Aorta (tissue), 5 donors: Measurements from ENCODE around the gene BMF. TPM values are rescaled to one million over a fixed set of nuclear protein-coding genes. Genes with fewer than 3 reads are reported as not detected.
A peak's percentile ranks its signal among the peaks of the same experiment; 100 is the strongest.

ENCODE experiments used
- ATAC-seq: fragments of 200-7000 bp; cut with Tn5 transposase; one replicate; pipeline ENCODE4 v1.9.1; 2022; ENCODE audit warnings: moderate library complexity; ENCODE audit not compliant: low FRiP score
- DNase-seq, 2 donors: peaks; one replicate each; pipeline ENCODE4 v3.0.0-alpha.2; 2020
- H3K27ac ChIP-seq, 2 donors: one replicate each; pipeline ENCODE4 v1.5.1; 2013; ENCODE audit warnings: low read length in 2 of 2, mild to moderate bottlenecking in 2 of 2, moderate library complexity in 2 of 2, control low read depth in 1 of 2, inconsistent platforms in 1 of 2, low read depth in 1 of 2
- H3K27me3 ChIP-seq, 2 donors: one replicate each; pipeline ENCODE4 v1.6.1; 2013; ENCODE audit warnings: control low read depth in 1 of 2, low read length in 1 of 2, mild to moderate bottlenecking in 1 of 2, moderate library complexity in 1 of 2; ENCODE audit not compliant: insufficient read depth in 2 of 2, control insufficient read depth in 1 of 2
- H3K36me3 ChIP-seq, 2 donors: one replicate each; pipeline ENCODE4 v1.6.1; 2013; ENCODE audit warnings: control low read depth in 1 of 2, low read length in 1 of 2, mild to moderate bottlenecking in 1 of 2; ENCODE audit not compliant: insufficient read depth in 2 of 2, control insufficient read depth in 1 of 2
- H3K4me1 ChIP-seq, 2 donors: one replicate each; pipeline ENCODE4 v1.6.1; 2013; ENCODE audit warnings: low read length in 2 of 2, control low read depth in 1 of 2, mild to moderate bottlenecking in 1 of 2, moderate library complexity in 1 of 2; ENCODE audit not compliant: insufficient read depth in 2 of 2, control insufficient read depth in 1 of 2
- H3K4me3 ChIP-seq, 2 donors: one replicate each; pipeline ENCODE4 v1.5.1; 2013; ENCODE audit warnings: low read length in 2 of 2, control low read depth in 1 of 2, mild to moderate bottlenecking in 1 of 2
- H3K9me3 ChIP-seq: one replicate; pipeline ENCODE4 v1.6.1; 2013; ENCODE audit warnings: mild to moderate bottlenecking, low read length; ENCODE audit not compliant: control insufficient read depth
- WGBS, 2 donors: extraction: QIAGEN DNeasy Blood & Tissue Kit; methylation state at CpG; one replicate each; pipeline ENCODE4 v1.1.7; 2013; 5-methylcytosine and 5-hydroxymethylcytosine counted together
- intact Hi-C, 2 donors: fragments of 100-400 bp; cut with DNase I; formaldehyde crosslinking; loops; one replicate each; pipeline versions ENCODE4 v1.14.2 to v1.15.0; 2022
- polyA plus RNA-seq, 2 donors: library from polyadenylated mRNA; stranded (reverse); fragments of 200-250 nt; gene quantifications; one replicate each; pipeline ENCODE4 v1.2.3, GENCODE V29; 2013
- total RNA-seq, 2 donors: library from RNA; stranded (reverse); fragmentation: NEBNext Ultra II Directional; extraction: Animal tissue kit (Norgen Biotek cat#: 25700); gene quantifications; one replicate each; pipeline ENCODE4 v1.2.1, GENCODE V29; 2021
- donor health status: healthy with polysubstance abuse.
- donor health status: Bipolar disorder and iron deficiency.
- donor health status: DM: no; HTN: no; CAD: no.
- donor health status: DM: no; HTN: no; CAD: no.
- donor health status: DM: yes; HTN: yes; CAD: no.

The BMF gene
- total and polyA plus RNA-seq, 4 donors = 4.3 to 17.3 (median 5.8) TPM

DNA sequence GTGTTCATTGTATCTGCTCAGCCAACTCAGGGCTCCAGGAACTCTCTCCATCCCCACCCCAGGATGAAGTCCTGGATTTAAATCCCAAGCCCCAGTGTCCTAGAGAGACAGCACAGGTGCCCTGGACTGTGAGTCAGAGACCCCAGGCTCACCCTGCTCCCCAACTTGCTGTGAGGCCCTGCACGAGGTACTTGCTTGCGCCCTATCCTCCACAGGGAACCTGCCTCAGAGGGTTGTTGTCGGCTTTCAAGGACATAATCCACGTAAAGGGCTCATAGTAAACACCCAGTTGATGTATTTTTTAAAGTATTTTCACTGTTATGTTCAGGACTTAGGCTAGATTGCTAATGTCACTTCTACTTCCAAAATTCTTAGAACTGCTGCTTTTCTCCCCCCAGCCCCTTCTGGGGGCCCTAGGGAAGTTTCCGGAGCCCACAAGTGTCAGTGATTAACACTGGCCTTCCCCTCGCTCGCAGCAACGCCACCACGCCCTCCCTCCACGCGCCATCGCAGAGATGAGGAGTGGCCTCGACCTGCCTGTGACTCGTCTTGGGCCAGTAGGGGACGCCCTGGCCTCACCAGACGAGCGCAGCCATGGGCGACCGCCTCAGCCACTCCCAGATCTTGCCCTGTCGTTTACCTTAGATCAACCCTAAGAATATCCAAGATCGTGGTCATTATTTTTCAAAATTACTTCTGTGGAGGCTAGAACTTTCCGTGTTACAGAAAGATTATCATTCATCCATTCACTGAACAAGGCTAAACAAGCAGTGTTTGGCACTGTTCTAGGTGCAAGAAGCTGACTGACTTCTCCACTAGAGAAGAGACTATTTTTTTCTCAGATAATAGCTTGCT, 63.7 kb downstream of the BMF start:
- H3K4me1 ChIP-seq = no peaks in the 10 kb centered on the region
- WGBS, 2 donors = 5 to 7% methylated on average over 22 of the region's 22 CpGs
- H3K9me3 ChIP-seq = no peaks in the 10 kb centered on the region
- no peak overlapping the region for H3K27ac ChIP-seq
- H3K36me3 ChIP-seq = no peaks in the 10 kb centered on the region
- ATAC-seq (peak; percentile 93), DNase-seq (peak; percentile 94 to 95)
- intact Hi-C loops = loop anchor here (2.0 to 10.0 kb wide), 7 partner anchors 62 to 380 kb away; partner anchors contain the start of genes BMF (in 2 of the 2) and BUB1B (in 1 of the 2)
- H3K27me3 ChIP-seq = no peaks in the 10 kb centered on the region
- H3K4me3 ChIP-seq = no peak overlapping the region

DNA sequence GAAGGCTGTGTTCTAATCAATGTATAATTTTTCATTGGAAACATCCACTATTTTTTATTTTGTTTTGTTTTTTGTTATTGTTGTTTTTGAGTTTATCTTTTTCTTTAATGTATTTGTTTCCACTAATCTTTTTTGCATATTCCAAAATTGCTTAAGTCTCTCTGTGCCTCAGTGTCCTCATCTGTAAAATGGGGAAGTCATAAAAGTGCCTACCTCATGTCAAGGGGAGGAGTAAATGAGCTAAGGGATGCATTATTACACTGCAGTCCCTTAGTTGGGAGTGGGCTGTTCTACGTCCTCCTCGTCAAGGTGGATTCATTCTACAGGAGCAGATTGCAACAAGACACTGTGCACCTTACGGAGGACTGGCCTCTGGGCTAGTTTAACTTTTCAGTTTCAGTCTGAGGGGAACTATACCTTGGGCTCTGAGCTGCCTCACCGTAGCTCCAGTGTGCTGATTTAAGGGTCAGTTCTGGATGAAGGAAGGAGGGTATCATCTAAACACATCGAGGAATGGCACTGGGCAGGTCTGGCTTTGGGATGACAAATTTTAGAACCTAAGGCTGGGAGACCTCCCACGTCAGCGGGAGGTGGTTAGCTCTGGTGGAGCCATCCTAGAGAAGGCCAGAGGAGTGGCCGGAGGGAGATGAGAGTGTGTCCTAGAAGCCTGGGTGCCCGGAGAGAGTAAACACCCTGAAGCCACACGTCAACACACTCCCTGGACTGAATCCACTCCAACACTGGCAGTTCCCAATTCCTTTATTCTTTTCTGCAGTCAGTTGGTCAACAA, 64.6 kb downstream of the BMF start:
- Histone ChIP-seq H3K27ac (no peak overlapping the region), H3K9me3 (no peaks in the 10 kb centered on the region), H3K4me1 (no peaks in the 10 kb centered on the region), H3K36me3 (no peaks in the 10 kb centered on the region), H3K27me3 (no peaks in the 10 kb centered on the region), H3K4me3 (no peak overlapping the region)
- ATAC-seq (no peak), DNase-seq (no peak)
- WGBS, 2 donors = 74 to 78% methylated on average over 10 of the region's 10 CpGs
- intact Hi-C loops = loop anchor here (2.0 to 10.0 kb wide), 4 partner anchors 65 to 381 kb away; partner anchors contain the start of gene BMF (in 1 of the 2)

DNA sequence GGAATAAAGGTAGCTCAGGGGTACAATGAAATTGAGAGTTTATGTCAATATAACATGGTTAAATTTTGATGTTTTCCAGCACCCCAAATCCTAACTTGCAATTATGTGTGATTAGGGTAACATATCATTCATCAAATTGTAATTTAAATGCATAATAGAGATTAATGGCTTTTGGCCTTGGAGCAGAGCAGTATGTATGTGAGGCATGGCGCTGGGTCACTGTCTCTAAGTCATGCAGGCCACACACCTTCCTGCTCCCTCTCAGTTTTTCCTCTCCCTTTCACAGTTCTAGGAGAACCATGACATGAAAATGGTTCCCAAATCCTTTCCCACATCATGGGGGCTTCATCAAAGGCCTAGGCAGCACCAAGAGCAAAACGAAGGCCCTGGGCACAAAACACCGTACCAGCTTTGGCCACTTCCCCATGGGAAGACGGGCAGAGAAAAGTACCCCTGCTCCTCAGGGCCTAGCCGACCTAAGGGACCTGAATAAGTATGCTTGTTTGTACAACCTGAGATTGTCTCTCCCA, 65.8 kb downstream of the BMF start:
- no peak for ATAC-seq
- no peaks in the 10 kb centered on the region for H3K9me3 ChIP-seq
- peaks cover 0 to under 1% of the 10 kb centered on the region in 2 donors for H3K4me1 ChIP-seq
- no peak for DNase-seq
- no peaks in the 10 kb centered on the region for H3K36me3 ChIP-seq
- no peak overlapping the region for H3K4me3 ChIP-seq
- no peaks in the 10 kb centered on the region for H3K27me3 ChIP-seq
- no peak overlapping the region for H3K27ac ChIP-seq
- intact Hi-C loops = loop anchor here in 1 of 2 donors (10.0 kb wide), 2 partner anchors 172 to 382 kb away; no protein-coding TSS in a partner anchor
- WGBS, 2 donors = 85 to 89% methylated on average over 5 of the region's 5 CpGs

DNA sequence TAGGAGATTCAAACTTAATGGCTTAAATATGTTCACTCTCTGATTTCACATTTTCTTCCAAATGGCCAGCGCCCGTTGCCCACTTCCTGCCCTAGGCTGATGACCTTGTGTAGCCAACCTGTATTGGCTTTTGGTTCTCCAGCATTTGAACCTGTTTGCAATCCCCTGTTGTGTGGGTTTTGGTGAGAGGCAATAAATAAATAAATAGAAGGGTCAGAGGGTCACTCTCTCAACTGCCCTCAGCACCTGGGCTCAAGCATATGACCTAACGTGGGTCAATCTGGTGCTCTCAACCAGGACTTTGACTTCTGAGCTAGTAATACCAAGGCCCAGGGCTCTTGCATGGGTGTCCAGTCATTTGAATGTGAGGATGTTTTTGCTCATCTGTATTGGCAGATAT, 67.9 kb downstream of the BMF start:
- Histone ChIP-seq H3K27me3 (no peaks in the 10 kb centered on the region), H3K27ac (no peak overlapping the region), H3K36me3 (peaks cover 0 to 3% of the 10 kb centered on the region in 2 donors), H3K4me1 (peaks cover 2 to 3% of the 10 kb centered on the region in 2 donors), H3K4me3 (no peak overlapping the region), H3K9me3 (no peaks in the 10 kb centered on the region)
- DNase-seq = no peak
- WGBS, 2 donors = 75 to 84% methylated on average over 3 of the region's 3 CpGs
- ATAC-seq = no peak
- intact Hi-C loops = loop anchor here in 1 of 2 donors (10.0 kb wide), 2 partner anchors 174 to 384 kb away; no protein-coding TSS in a partner anchor

DNA sequence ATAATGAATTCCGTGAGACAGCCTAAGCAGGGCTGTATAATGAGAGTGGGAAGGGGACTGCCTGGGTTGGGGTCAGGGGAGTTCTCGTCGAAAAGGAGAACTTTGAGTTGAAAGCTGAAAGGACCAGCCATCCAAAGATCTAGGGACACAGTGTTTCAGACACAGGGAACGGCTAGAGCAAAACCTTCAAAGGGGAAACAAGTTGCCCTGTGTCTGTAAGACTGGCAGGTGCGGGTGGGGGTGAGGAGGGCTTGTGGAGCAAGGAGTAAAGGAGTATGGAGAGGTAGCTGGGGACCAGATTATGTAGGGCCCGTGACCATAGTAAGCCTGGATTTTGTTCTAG, 68.4 kb downstream of the BMF start:
- no peaks in the 10 kb centered on the region for H3K27me3 ChIP-seq
- intact Hi-C loops = loop anchor here in 1 of 2 donors (10.0 kb wide), 2 partner anchors 175 to 385 kb away; no protein-coding TSS in a partner anchor
- no peak for DNase-seq
- H3K36me3 ChIP-seq = peaks cover 0 to 3% of the 10 kb centered on the region in 2 donors
- peaks cover 2 to 3% of the 10 kb centered on the region in 2 donors for H3K4me1 ChIP-seq
- no peak for ATAC-seq
- no peaks in the 10 kb centered on the region for H3K9me3 ChIP-seq
- WGBS, 2 donors = 84 to 85% methylated on average over 6 of the region's 6 CpGs
- no peak overlapping the region for H3K4me3 ChIP-seq
- no peak overlapping the region for H3K27ac ChIP-seq

DNA sequence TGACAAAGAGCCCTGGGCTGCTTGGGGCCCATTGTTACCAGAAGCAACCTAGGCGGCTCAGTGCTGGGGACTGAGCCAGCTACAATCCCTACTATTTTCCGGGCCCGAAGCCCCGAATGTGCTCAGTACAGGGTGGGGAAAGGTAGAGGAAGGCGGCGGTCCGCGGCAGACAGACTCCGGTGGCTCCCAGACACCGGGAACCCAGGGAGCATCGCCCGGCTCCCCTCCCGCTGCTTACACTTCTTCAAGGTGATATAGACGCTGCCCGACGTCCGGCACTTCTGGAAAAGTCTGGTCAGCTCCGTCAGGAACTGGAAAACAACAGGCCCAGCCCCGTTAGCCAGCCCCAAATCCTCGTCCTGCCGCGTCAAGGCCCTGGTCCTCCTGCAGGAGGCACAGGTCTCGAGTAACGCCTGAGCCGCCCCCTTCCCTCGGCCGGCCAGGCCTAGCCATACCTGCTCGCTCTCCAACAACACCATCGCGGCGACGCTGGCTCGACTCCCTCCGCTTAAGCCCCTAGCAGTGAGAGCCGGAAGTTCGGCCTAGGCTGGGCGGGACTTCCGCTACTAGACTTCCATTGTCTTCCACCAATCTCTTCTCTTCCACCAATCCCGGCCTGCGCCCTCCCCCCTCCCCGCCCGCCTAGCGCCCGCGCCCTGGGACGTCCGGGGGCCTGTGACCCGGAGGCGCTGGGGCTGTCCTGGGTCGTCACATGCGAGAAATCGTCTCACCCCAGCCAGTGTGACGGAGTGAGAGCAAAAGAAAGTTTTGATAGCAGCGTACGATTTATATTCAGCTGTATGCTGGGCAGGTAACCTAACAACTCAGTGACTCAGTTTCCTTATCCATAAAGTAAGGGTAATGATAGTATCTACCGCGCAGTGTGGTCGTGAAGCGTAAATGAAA, 69.8 kb downstream of the BMF start, which contains the start of gene SRP14:
Gene SRP14 (minus strand): TSS at position 544 of the 906 bp plus-strand sequence. CDS start 65 bp downstream, at position 479.
- Histone ChIP-seq H3K36me3 (peaks cover 0 to 3% of the 10 kb centered on the region in 2 donors), H3K4me3 (peak within 1 kb of the TSS; percentile 65 to 83), H3K4me1 (peaks cover 2 to 3% of the 10 kb centered on the region in 2 donors), H3K27ac (peak within 1 kb of the TSS; percentile 10 to 84), H3K27me3 (no peaks in the 10 kb centered on the region), H3K9me3 (no peaks in the 10 kb centered on the region)
- intact Hi-C loops = loop anchor here in 1 of 2 donors (10.0 kb wide), 1 partner anchor 254 kb away; the partner anchor contains the start of gene FSIP1
- ATAC-seq = peak; percentile 98
- peak; percentile 96 to 98 for DNase-seq
- 1% methylated on average over 59 of the region's 59 CpGs for WGBS, 2 donors

DNA sequence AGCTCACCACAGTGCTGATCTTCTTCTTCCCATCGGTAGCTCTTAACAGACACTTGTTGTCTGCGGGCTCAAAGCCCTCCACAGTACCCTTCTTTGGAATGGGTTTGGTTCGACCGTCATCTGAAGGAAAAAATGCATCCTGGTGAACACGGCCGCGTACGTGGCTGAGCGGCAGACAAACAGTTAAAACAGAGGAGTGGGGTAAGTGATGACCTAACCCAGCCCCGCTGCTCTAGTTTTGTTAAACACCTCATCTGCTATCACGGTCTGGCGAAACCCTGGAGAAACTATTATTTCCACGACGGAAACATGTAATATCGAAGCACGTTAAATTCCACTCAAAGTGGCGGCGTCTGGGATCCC, 70.4 kb downstream of the BMF start:
- intact Hi-C loops = loop anchor here in 1 of 2 donors (10.0 kb wide), 1 partner anchor 253 kb away; the partner anchor contains the start of gene FSIP1
- DNase-seq (no peak), ATAC-seq (peak; percentile 2)
- Histone ChIP-seq H3K9me3 (no peaks in the 10 kb centered on the region), H3K4me1 (peaks cover 2 to 3% of the 10 kb centered on the region in 2 donors), H3K36me3 (peaks cover 0 to 3% of the 10 kb centered on the region in 2 donors), H3K4me3 (peak overlapping the region; percentile 65 to 83), H3K27me3 (no peaks in the 10 kb centered on the region), H3K27ac (peak overlapping the region in 1 of 2 donors; percentile 84)
- WGBS, 2 donors = 1% methylated on average over 18 of the region's 18 CpGs
